NCI-H2196 (cell line): ENCODE data around the gene IFNW1.
"Not testable (repeated sequence)": the region's sequence is repeated elsewhere in the genome, so short reads cannot be mapped to it uniquely, and the experiment has no call there.

ENCODE experiments used
- DNase-seq: peaks from one replicate; lab custom pipeline; 2025; ENCODE audit not compliant: unreplicated experiment; lab: John Stamatoyannopoulos, UW

Gene IFNW1

DNA sequence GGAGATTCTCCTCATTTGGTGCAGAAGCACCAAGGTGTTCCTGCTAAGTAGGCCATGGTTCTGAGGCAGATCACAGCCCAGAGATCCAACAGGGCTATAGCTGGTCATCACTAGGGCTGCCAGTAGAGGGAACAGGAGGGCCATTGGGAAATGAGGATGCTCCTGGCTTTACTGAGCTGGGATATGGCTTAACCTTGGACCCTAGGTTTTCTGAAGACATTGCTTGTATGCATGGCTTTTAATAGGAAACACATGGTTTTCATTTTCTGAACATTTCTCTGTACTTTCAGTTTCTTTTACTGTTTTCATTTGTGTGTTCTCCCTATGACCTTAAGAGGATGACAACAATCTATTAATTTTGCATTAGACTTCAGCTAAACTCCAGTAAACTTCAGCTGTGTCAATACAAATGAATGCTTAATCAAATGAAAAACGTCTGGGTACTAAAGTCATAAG lies at the start of gene IFNW1:
IFNW1 (minus strand) TSS at position 406 of the 456 bp plus-strand sequence; CDS start at position 144, 262 bp downstream.
- no peak for DNase-seq

DNA sequence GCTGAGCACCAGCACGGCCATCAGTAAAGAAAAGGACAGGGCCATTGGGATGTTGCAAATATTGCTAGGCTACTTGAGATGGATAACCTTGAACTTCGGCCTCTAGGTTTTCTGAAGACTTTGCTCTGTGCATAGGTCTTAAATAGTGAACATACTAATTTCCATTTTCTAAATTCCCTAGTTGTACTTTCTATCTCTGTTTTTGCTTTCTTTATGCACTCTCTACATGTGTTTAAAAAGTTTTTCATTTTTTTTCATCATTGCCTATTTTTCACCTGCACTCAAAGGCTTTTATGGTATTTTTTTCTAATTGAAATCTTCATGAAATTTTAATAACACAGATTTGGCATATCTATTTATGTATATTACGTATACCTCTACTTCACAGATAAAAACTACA lies 45.9 kb upstream of the IFNW1 start, which contains the start of gene IFNA4:
IFNA4 (minus strand) TSS at position 101 of the 400 bp plus-strand sequence; CDS start at position 45, 56 bp downstream.
- DNase-seq = not testable (repeated sequence)

GRCh38 chr9:21182810-21183736 lies 41.4 kb upstream of the IFNW1 start:
- not testable (repeated sequence) for DNase-seq

- no peak for DNase-seq
Measured at GRCh38 chr9:21174671-21175070, 33.0 kb upstream of the IFNW1 start.

GRCh38 chr9:21172156-21172555 lies 30.5 kb upstream of the IFNW1 start:
- no peak for DNase-seq

- no peak for DNase-seq
Measured at GRCh38 chr9:21171351-21171750, 29.7 kb upstream of the IFNW1 start.

DNA sequence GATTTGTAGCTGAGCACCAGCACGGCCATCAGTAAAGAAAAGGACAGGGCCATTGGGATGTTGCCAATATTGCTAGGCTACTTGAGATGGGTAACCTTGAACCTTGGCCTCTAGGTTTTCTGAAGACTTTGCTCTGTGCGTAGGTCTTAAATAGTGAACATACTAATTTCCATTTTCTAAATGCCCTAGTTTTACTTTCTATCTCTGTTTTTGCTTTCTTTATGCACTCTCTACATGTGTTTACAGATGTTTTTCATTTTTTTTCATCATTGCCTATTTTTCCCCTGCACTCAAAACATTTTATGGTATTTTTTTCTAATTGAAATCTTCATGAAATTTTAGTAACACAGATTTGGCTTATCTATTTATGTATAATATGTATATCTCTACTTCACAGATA lies 24.9 kb upstream of the IFNW1 start, which contains the start of gene IFNA21:
IFNA21 (minus strand) TSS at position 101 of the 400 bp plus-strand sequence; CDS start at position 53, 48 bp downstream.
- not testable (repeated sequence) for DNase-seq

- DNase-seq = no peak
Measured at GRCh38 chr9:21165516-21165915, 23.9 kb upstream of the IFNW1 start.

GRCh38 chr9:21160178-21160577 lies 18.5 kb upstream of the IFNW1 start:
- no peak for DNase-seq

GRCh38 chr9:21155501-21155900 lies 13.9 kb upstream of the IFNW1 start:
- DNase-seq = no peak

- DNase-seq = no peak
Measured at GRCh38 chr9:21154018-21154608, 12.5 kb upstream of the IFNW1 start.

- DNase-seq = no peak
Measured at GRCh38 chr9:21153336-21154017, 11.8 kb upstream of the IFNW1 start.

DNA sequence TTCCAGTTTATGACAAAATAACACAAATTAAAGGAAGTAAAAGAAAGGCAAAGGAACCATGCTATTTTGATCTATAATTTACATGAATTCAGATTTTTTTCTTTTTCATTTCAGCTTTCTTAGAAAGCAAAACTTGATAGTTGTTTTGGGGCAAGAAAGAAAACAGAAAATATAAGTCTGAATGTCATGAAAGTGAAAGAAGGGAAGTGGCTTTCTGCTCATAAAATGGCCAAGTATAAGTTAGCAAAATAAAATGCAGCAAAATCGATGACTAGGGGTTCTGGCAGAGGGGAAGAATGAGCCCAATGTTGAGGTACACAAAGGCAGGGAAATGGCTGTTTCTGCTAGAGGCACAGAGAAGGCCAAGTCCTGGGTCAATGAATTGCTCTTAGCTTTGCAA lies 3.0 kb upstream of the IFNW1 start:
- DNase-seq = no peak

- DNase-seq = no peak
Measured at GRCh38 chr9:21137020-21137419, 4.6 kb downstream of the IFNW1 start.

GRCh38 chr9:21135736-21136135 lies 5.9 kb downstream of the IFNW1 start:
- no peak for DNase-seq

DNA sequence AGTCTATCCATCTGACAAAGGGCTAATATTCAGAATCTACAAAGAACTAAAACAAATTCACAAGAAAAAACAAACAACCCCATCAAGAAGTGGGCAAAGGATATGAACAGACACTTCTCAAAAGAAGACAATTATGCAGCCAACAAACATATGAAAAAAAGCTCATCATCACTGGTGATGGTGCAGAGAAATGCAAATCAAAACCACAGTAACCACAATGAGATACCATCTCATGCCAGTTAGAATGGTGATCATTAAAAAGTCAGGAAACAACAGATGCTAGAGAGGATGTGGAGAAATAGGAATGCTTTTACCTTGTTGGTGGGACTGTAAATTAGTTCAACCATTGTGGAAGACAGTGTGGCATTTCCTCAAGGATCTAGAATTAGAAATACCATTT lies 13.4 kb downstream of the IFNW1 start:
- not testable (repeated sequence) for DNase-seq

DNA sequence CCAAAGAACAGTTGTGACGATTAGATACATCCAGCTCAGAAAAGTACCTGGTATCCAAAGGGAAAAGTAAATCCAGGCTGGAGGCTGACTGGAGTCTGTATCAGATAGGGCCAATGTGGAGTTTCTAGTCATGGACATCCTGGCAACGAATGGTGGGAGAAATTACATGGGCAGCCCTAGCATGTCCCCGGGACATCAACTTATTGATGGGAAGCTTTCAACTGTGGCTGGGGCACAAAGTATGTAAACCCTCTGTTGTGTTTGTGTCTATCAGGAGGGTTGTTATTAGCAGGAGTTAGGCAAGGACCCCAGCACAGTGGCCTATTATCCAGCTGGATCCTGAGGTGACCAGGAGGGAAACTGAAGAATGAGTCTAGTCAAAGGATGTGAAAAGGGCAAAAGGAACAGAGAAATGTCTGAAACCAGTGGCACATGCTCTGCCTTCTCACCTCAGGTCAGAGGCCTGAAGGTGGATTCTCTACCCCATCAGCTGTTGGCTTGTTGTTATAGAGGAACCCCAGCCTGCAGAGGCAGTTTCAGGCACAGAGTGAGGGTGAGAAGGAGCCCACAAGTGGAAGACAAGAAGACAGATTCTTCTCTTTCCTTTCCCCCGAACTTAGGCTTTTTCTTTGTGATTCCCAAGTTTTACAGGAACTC lies 19.9 kb downstream of the IFNW1 start:
- no peak for DNase-seq

DNA sequence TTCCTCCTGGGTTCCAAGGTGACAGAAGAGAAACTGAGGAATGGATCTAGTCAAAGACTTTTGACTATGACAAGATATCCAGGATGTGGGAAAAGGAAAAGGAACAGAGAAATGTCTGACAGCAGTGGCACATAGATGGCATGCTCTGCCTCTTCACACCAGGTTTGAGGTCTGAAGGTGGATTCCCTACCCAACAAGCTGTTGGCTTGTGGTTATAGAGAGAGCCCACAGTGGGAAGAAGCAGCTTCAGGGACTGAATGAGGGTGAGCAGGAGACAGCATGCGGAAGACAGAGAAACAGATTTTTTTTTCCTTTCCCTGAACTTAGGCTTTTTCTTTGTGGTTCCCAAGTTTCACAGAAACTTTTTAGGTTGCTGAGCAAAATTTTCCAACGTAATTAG lies 20.6 kb downstream of the IFNW1 start:
- no peak for DNase-seq

GRCh38 chr9:21119093-21119770 lies 22.4 kb downstream of the IFNW1 start:
- no peak for DNase-seq

DNA sequence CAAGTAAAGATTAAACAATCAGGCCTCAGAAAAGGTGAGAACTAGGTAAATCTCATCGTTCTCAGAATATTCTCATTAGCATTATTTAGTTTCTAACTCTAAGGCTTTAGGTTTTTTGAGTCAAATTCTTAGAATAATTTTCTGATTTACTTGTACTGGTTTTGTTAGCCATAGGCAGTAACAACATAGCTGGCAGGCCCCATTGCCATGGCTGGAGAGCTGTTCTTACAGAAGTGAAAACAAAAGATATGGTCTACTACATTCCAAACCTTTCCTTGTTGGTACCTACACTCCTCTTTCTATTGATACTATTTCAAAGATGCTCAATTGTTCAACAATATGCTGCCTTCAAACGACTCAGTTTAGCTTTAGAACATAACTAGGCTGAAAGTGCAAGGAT lies 27.3 kb downstream of the IFNW1 start:
- no peak for DNase-seq
